K562 (cell line): ENCODE results near the gene LST1. TPM values are rescaled to one million over a fixed set of nuclear protein-coding genes. Genes with fewer than 3 reads are reported as not detected.

Source experiments
- BHLHE40 ChIP-seq: IDR thresholded peaks from 2 replicates; pipeline ENCODE4 v1.6.1; 2011; ENCODE audit warnings: low read length, improper control_type of control experiment
- BRCA1 ChIP-seq, 2 experiments: fragments of 450-650 bp in 1 of 2; sonication (generic) in 1 of 2; formaldehyde crosslinking in 1 of 2; IDR thresholded peaks; 2 replicates each; pipeline versions ENCODE4 v1.5.0 to v1.6.1; 2017 to 2020; ENCODE audit warnings: mild to moderate bottlenecking in 1 of 2, missing genetic modification reagents in 1 of 2
- CBX2 ChIP-seq: fragments of 200-600 bp; sonication (generic); IDR thresholded peaks from one replicate; pipeline ENCODE4 v1.6.1; 2012; ENCODE audit warnings: mild to moderate bottlenecking, low read length, inconsistent platforms; ENCODE audit not compliant: insufficient read depth, poor library complexity, severe bottlenecking
- CC2D1A ChIP-seq: fragments of 450-650 bp; IDR thresholded peaks from 2 replicates; pipeline ENCODE4 v1.6.1; 2017; ENCODE audit warnings: mild to moderate bottlenecking
- CEBPB ChIP-seq: fragments of 450-650 bp; IDR thresholded peaks from 2 replicates; pipeline ENCODE4 v1.6.1; 2016; ENCODE audit warnings: missing genetic modification characterization, missing compliant biosample characterization
- CREBBP ChIP-seq: IDR thresholded peaks from one replicate; pipeline ENCODE4 v1.6.1; 2012; ENCODE audit warnings: low read depth, mild to moderate bottlenecking, control low read depth, inconsistent platforms, low read length
- ETV1 ChIP-seq: fragments of 450-650 bp; conservative IDR thresholded peaks from 2 replicates; pipeline ENCODE4 v1.6.1; 2016; ENCODE audit warnings: missing genetic modification characterization, control low read depth, low read depth, missing compliant biosample characterization
- HDAC8 ChIP-seq: fragments of 450-650 bp; IDR thresholded peaks from 2 replicates; pipeline ENCODE4 v1.6.1; 2016; ENCODE audit warnings: mild to moderate bottlenecking, missing genetic modification characterization, moderate library complexity, missing compliant biosample characterization
- POLR2A ChIP-seq: fragments of 450-650 bp; conservative IDR thresholded peaks from 2 replicates; pipeline ENCODE4 v1.6.1; 2016
- POLR2G ChIP-seq: fragments of 200-400 bp; formaldehyde crosslinking; IDR thresholded peaks from 2 replicates; pipeline ENCODE4 v1.6.1; 2017; ENCODE audit warnings: low read depth, mild to moderate bottlenecking, antibody characterized with exemption, low read length, moderate library complexity
- SIX5 ChIP-seq, 2 experiments: IDR thresholded peaks; 2 replicates each; pipeline ENCODE4 v1.6.1; 2011; ENCODE audit warnings: low read length in 2 of 2, borderline replicate concordance in 1 of 2, low read depth in 1 of 2, mild to moderate bottlenecking in 1 of 2, moderate library complexity in 1 of 2; ENCODE audit not compliant: insufficient read depth in 1 of 2
- TEAD4 ChIP-seq, 2 experiments: sonication (generic) in 1 of 2; formaldehyde crosslinking in 1 of 2; IDR thresholded peaks; 2 replicates each; pipeline versions ENCODE4 v1.6.1 to v1.8.0; 2012 to 2022; ENCODE audit warnings: borderline replicate concordance in 1 of 2, inconsistent platforms in 1 of 2, low read length in 1 of 2, mild to moderate bottlenecking in 1 of 2, missing genetic modification reagents in 1 of 2
- ZNF717 ChIP-seq: fragments of 250-450 bp; sonication (Bioruptor Pico); IDR thresholded peaks from 2 replicates; pipeline ENCODE4 v1.5.0; 2021
- polyA plus RNA-seq, 8 experiments: library from polyadenylated mRNA; depleted of rRNA in 4 of 8; stranded (reverse) in 5 of 8; unstranded in 3 of 8; fragments of >200 nt; fragmentation: Nextera tagmentation in 2 of 8; fragmentation: Illumina TruSeq in 1 of 8; extraction: Ambion mirVana in 2 of 8; extraction: Trizol in 1 of 8; gene quantifications; 2 replicates each; pipeline versions ENCODE4 v1.2.1 to v1.2.3, GENCODE V29; 2011 to 2014; ENCODE audit warnings: inconsistent platforms in 1 of 8, missing spikeins in 1 of 8
- total RNA-seq, 7 experiments: library from RNA; depleted of rRNA in 6 of 7; stranded (reverse); fragments of >200 nt in 6 of 7; fragmentation: Illumina TruSeq in 2 of 7; extraction: Trizol in 2 of 7; gene quantifications; 2 replicates each; pipeline versions ENCODE4 v1.2.1 to v1.2.3, GENCODE V29; 2011 to 2021; ENCODE audit warnings: low replicate concordance in 1 of 7
- TF ChIP-seq, protein P1 (sequence below): sonication (generic); formaldehyde crosslinking; IDR thresholded peaks from 2 replicates; pipeline ENCODE4 v1.8.1; 2023; ENCODE audit warnings: mild to moderate bottlenecking, missing genetic modification reagents
- TF ChIP-seq, protein P2 (sequence below): fragments of 250-450 bp; sonication (Bioruptor Pico); IDR thresholded peaks from 2 replicates; pipeline ENCODE4 v1.4.0; 2020
- TF ChIP-seq, protein P3 (sequence below): sonication (generic); formaldehyde crosslinking; IDR thresholded peaks from 2 replicates; pipeline ENCODE4 v1.9.0; 2022; ENCODE audit warnings: mild to moderate bottlenecking, missing genetic modification reagents
- TF ChIP-seq, protein P4 (sequence below): sonication (generic); formaldehyde crosslinking; IDR thresholded peaks from 2 replicates; pipeline ENCODE4 v1.8.0; 2022; ENCODE audit warnings: mild to moderate bottlenecking, missing genetic modification reagents

LST1 gene
- total and polyA plus RNA-seq, 9 of the 15 experiments (the other 6 are each of a cell fraction or from before 2014, with no cell fraction given) = 0.82 to 7.8 (median 1.7) TPM

DNA sequence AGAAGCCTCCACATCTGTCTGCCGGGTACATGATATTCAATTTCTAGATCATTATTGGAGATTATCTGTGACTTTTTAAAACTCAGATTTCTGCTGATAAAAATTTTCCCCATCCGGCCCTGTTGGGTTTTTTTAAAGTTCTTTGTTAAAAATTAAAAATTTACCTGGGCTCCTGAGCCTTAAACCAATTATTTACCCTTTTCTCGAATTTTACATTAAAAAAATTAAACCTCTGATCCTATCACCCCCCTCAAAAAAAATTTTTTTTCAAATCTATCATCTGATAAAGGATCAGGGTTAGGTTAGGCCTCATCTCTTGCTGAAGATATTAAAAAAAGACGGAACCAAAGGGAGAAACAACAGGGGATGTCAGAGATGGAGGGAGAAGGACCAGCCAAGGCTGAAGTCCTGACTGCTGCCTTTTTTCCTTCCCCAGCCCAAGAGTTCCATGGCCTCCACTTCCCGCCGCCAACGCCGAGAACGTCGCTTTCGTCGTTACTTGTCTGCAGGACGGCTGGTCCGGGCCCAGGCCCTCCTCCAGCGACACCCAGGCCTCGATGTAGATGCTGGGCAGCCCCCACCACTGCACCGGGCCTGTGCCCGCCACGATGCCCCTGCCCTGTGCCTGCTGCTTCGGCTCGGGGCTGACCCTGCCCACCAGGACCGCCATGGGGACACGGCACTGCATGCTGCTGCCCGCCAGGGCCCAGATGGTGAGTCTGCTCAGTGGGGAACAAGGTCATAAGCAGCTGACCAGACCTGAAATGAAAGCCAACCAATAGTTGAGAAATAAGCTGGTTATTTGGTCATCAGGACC is 38.1 kb upstream of the LST1 start (continued):
- TF ChIP-seq, protein P1, sequence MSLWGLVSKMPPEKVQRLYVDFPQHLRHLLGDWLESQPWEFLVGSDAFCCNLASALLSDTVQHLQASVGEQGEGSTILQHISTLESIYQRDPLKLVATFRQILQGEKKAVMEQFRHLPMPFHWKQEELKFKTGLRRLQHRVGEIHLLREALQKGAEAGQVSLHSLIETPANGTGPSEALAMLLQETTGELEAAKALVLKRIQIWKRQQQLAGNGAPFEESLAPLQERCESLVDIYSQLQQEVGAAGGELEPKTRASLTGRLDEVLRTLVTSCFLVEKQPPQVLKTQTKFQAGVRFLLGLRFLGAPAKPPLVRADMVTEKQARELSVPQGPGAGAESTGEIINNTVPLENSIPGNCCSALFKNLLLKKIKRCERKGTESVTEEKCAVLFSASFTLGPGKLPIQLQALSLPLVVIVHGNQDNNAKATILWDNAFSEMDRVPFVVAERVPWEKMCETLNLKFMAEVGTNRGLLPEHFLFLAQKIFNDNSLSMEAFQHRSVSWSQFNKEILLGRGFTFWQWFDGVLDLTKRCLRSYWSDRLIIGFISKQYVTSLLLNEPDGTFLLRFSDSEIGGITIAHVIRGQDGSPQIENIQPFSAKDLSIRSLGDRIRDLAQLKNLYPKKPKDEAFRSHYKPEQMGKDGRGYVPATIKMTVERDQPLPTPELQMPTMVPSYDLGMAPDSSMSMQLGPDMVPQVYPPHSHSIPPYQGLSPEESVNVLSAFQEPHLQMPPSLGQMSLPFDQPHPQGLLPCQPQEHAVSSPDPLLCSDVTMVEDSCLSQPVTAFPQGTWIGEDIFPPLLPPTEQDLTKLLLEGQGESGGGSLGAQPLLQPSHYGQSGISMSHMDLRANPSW (CRISPR knock-in tag) = peak; percentile 82; the same call in 1 of the 2 replicates
- TF ChIP-seq CBX2 (no peak), ZNF717 (CRISPR knock-in tag) (no peak), TEAD4 (IDR thresholded peaks at IDR 0.05; ENCODE audit: low read length) (0 out of 2 replicates have a peak, but pooled peaks have one; percentile 4), TEAD4 (CRISPR knock-in tag; IDR thresholded peaks at IDR 0.05; ENCODE audit: borderline replicate concordance) (no peak), CREBBP (no peak), POLR2G (peak; percentile 77), CEBPB (tag) (0 out of 2 replicates have a peak, but pooled peaks have one; percentile 28), SIX5 (IDR thresholded peaks at IDR 0.05; ENCODE audit: borderline replicate concordance in 1 of 2, insufficient read depth in 1 of 2, low read depth in 1 of 2, low read length in 2 of 2) (no peak), POLR2A (no peak; the same call in 1 of the 2 replicates), ETV1 (tag) (no peak), BRCA1 (IDR thresholded peaks at IDR 0.05) (no peak), BRCA1 (CRISPR knock-in tag; IDR thresholded peaks at IDR 0.05) (0 out of 2 replicates have a peak, but pooled peaks have one; percentile 75), CC2D1A (no peak), BHLHE40 (no peak), HDAC8 (tag) (no peak)
- TF ChIP-seq, protein P2, sequence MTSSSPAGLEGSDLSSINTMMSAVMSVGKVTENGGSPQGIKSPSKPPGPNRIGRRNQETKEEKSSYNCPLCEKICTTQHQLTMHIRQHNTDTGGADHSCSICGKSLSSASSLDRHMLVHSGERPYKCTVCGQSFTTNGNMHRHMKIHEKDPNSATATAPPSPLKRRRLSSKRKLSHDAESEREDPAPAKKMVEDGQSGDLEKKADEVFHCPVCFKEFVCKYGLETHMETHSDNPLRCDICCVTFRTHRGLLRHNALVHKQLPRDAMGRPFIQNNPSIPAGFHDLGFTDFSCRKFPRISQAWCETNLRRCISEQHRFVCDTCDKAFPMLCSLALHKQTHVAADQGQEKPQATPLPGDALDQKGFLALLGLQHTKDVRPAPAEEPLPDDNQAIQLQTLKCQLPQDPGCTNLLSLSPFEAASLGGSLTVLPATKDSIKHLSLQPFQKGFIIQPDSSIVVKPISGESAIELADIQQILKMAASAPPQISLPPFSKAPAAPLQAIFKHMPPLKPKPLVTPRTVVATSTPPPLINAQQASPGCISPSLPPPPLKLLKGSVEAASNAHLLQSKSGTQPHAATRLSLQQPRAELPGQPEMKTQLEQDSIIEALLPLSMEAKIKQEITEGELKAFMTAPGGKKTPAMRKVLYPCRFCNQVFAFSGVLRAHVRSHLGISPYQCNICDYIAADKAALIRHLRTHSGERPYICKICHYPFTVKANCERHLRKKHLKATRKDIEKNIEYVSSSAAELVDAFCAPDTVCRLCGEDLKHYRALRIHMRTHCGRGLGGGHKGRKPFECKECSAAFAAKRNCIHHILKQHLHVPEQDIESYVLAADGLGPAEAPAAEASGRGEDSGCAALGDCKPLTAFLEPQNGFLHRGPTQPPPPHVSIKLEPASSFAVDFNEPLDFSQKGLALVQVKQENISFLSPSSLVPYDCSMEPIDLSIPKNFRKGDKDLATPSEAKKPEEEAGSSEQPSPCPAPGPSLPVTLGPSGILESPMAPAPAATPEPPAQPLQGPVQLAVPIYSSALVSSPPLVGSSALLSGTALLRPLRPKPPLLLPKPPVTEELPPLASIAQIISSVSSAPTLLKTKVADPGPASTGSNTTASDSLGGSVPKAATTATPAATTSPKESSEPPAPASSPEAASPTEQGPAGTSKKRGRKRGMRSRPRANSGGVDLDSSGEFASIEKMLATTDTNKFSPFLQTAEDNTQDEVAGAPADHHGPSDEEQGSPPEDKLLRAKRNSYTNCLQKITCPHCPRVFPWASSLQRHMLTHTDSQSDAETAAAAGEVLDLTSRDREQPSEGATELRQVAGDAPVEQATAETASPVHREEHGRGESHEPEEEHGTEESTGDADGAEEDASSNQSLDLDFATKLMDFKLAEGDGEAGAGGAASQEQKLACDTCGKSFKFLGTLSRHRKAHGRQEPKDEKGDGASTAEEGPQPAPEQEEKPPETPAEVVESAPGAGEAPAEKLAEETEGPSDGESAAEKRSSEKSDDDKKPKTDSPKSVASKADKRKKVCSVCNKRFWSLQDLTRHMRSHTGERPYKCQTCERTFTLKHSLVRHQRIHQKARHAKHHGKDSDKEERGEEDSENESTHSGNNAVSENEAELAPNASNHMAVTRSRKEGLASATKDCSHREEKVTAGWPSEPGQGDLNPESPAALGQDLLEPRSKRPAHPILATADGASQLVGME (CRISPR knock-in tag) = 0 out of 2 replicates have a peak, but pooled peaks have one; percentile 65
- TF ChIP-seq, protein P3, sequence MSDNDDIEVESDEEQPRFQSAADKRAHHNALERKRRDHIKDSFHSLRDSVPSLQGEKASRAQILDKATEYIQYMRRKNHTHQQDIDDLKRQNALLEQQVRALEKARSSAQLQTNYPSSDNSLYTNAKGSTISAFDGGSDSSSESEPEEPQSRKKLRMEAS (CRISPR knock-in tag) = peak; percentile 90
- TF ChIP-seq, protein P4, sequence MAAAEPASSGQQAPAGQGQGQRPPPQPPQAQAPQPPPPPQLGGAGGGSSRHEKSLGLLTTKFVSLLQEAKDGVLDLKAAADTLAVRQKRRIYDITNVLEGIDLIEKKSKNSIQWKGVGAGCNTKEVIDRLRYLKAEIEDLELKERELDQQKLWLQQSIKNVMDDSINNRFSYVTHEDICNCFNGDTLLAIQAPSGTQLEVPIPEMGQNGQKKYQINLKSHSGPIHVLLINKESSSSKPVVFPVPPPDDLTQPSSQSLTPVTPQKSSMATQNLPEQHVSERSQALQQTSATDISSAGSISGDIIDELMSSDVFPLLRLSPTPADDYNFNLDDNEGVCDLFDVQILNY = peak; percentile 45; the same call in 1 of the 2 replicates
